K562 (cell line): ENCODE results near the gene PSG6. TPM values are rescaled to one million over a fixed set of nuclear protein-coding genes. Genes with fewer than 3 reads are reported as not detected.
"Not testable (repeated sequence)": the region's sequence is repeated elsewhere in the genome, so short reads cannot be mapped to it uniquely, and the experiment has no call there.

Source experiments
- ATAC-seq: fragments of 200-7000 bp; cut with Tn5 transposase; 3 replicates; pipeline ENCODE4 v1.9.1; 2020; ENCODE audit warnings: moderate library complexity
- BruUV-seq: library from RNA; stranded (reverse); fragments of 400-500 nt; replicated peaks from 2 replicates; lab custom pipeline; 2021; lab: Mats Ljungman, UMichigan
- CTCF ChIA-PET: fragments of 300-600 bp; formaldehyde crosslinking; extraction: SDS; loops from one replicate; lab custom pipeline; 2021; ENCODE audit warnings: low intra/inter-chr PET ratio; lab: Yijun Ruan, JAX
- POLR2A ChIA-PET: fragments of 300-600, 350-650 bp; sonication (Branson Sonifier 250); formaldehyde crosslinking; extraction: SDS; loops from one replicate; lab custom pipeline; 2021; ENCODE audit warnings: antibody characterized with exemption, inconsistent platforms; lab: Yijun Ruan, JAX
- DNase-seq, 4 experiments: peaks; one replicate each; pipeline versions ENCODE4 v3.0.0 to v3.0.0-alpha.2; 2011 to 2018; ENCODE audit warnings: low spot score in 3 of 4, mixed read lengths in 3 of 4; ENCODE audit errors: extremely low read depth in 1 of 4
- FAIRE-seq: peaks from 2 replicates; lab custom pipeline; 2011; peaks lifted over from hg19 to GRCh38; lab: Jason Lieb, UNC
- H2AFZ ChIP-seq: 2 replicates; pipeline ENCODE4 v1.6.0; 2011; ENCODE audit warnings: low read depth, low read length, control low read depth, inconsistent platforms
- H3K27ac ChIP-seq: fragments of 200-600 bp; 3 replicates; pipeline ENCODE4 v1.8.0; 2011; ENCODE audit warnings: low read depth, mild to moderate bottlenecking, control low read depth, inconsistent platforms, low read length, moderate library complexity, mixed read lengths; ENCODE audit errors: extremely low read depth
- H3K27me3 ChIP-seq, 2 experiments: fragments of 300-600 bp in 1 of 2; 2 replicates in 1 of 2; 3 replicates in 1 of 2; pipeline versions ENCODE4 v1.6.0 to v1.8.0; 2011; ENCODE audit warnings: inconsistent platforms in 2 of 2, low read length in 2 of 2, mild to moderate bottlenecking in 1 of 2, mixed read lengths in 1 of 2, moderate library complexity in 1 of 2; ENCODE audit not compliant: control insufficient read depth in 2 of 2, insufficient read depth in 2 of 2
- H3K36me3 ChIP-seq: fragments of 300-600 bp; 3 replicates; pipeline ENCODE4 v1.8.0; 2011; ENCODE audit warnings: mild to moderate bottlenecking, low read length, inconsistent platforms; ENCODE audit not compliant: control insufficient read depth, insufficient read depth
- H3K4me1 ChIP-seq, 2 experiments: fragments of 200-600 bp in 1 of 2; replicated peaks in 1 of 2; 2 replicates in 1 of 2; 3 replicates in 1 of 2; pipeline versions ENCODE4 v1.5.1 to v1.8.0; 2011; ENCODE audit warnings: inconsistent platforms in 2 of 2, low read length in 2 of 2, mild to moderate bottlenecking in 1 of 2, mixed read lengths in 1 of 2, moderate library complexity in 1 of 2; ENCODE audit not compliant: control insufficient read depth in 2 of 2, insufficient read depth in 2 of 2
- H3K4me2 ChIP-seq: 2 replicates; pipeline ENCODE4 v1.6.1; 2011; ENCODE audit warnings: low read length, control low read depth, inconsistent platforms, mixed read lengths; ENCODE audit not compliant: insufficient read depth
- H3K4me3 ChIP-seq: fragments of 200-600 bp; sonication (generic), shearing (Covaris generic); 2 replicates; pipeline ENCODE4 v1.5.1; 2016; ENCODE audit warnings: control low read depth, inconsistent platforms
- H3K79me2 ChIP-seq: fragments of 200-600 bp; 3 replicates; pipeline ENCODE4 v1.8.0; 2011; ENCODE audit warnings: low read length, inconsistent platforms; ENCODE audit not compliant: control insufficient read depth, insufficient read depth
- H3K9ac ChIP-seq, 2 experiments: 2 replicates each; pipeline versions ENCODE4 v1.6.0 to v1.6.1; 2011; ENCODE audit warnings: low read depth in 2 of 2, low read length in 2 of 2, control low read depth in 1 of 2, inconsistent platforms in 1 of 2, mild to moderate bottlenecking in 1 of 2, mixed read lengths in 1 of 2; ENCODE audit not compliant: insufficient read depth in 1 of 2
- H3K9me1 ChIP-seq: one replicate; pipeline ENCODE4 v1.6.0; 2011; ENCODE audit warnings: inconsistent platforms, mild to moderate bottlenecking, low read length, moderate library complexity; ENCODE audit not compliant: control insufficient read depth, insufficient read depth
- H3K9me3 ChIP-seq: replicated peaks from 2 replicates; pipeline ENCODE4 v1.5.1; 2011; ENCODE audit warnings: low read depth, low read length, inconsistent platforms; ENCODE audit not compliant: control insufficient read depth, insufficient read depth
- H4K20me1 ChIP-seq: replicated peaks from 2 replicates; pipeline ENCODE4 v1.6.1; 2011; ENCODE audit warnings: low read length, inconsistent platforms, mixed read lengths; ENCODE audit not compliant: control insufficient read depth, insufficient read depth
- ELF2 ChIP-seq: fragments of 250-450 bp; sonication (Bioruptor Pico); IDR thresholded peaks from 2 replicates; pipeline ENCODE4 v1.5.0; 2021; ENCODE audit warnings: mild to moderate bottlenecking
- ZNF232 ChIP-seq: sonication (generic); formaldehyde crosslinking; IDR thresholded peaks from 2 replicates; pipeline ENCODE4 v1.8.0; 2022; ENCODE audit warnings: mild to moderate bottlenecking, missing genetic modification reagents
- WGBS: fragments of 100-300 bp; shearing (Covaris generic); methylation state at CpG from one replicate; pipeline ENCODE4 v1.1.6; 2016; ENCODE audit warnings: low coverage, mixed read lengths; ENCODE audit not compliant: insufficient coverage; ENCODE audit errors: missing lambda C conversion rate; 5-methylcytosine and 5-hydroxymethylcytosine counted together
- in situ Hi-C: fragments of 300-500 bp; cut with MboI; formaldehyde crosslinking; loops from 4 replicates; pipeline ENCODE4 v1.15.0; 2018; ENCODE audit warnings: inconsistent platforms, mixed read lengths
- intact Hi-C: fragments of 100-400 bp; cut with micrococcal nuclease; formaldehyde crosslinking; loops from 2 replicates; pipeline ENCODE4 v1.14.2; 2022
- polyA plus RNA-seq, 8 experiments: library from polyadenylated mRNA; depleted of rRNA in 4 of 8; stranded (reverse) in 5 of 8; unstranded in 3 of 8; fragments of >200 nt; fragmentation: Nextera tagmentation in 2 of 8; fragmentation: Illumina TruSeq in 1 of 8; extraction: Ambion mirVana in 2 of 8; extraction: Trizol in 1 of 8; gene quantifications; 2 replicates each; pipeline versions ENCODE4 v1.2.1 to v1.2.3, GENCODE V29; 2011 to 2014; ENCODE audit warnings: inconsistent platforms in 1 of 8, missing spikeins in 1 of 8
- total RNA-seq, 7 experiments: library from RNA; depleted of rRNA in 6 of 7; stranded (reverse); fragments of >200 nt in 6 of 7; fragmentation: Illumina TruSeq in 2 of 7; extraction: Trizol in 2 of 7; gene quantifications; 2 replicates each; pipeline versions ENCODE4 v1.2.1 to v1.2.3, GENCODE V29; 2011 to 2021; ENCODE audit warnings: low replicate concordance in 1 of 7
- TF ChIP-seq, protein P1 (sequence below), 3 experiments: IDR thresholded peaks in 2 of 3; conservative IDR thresholded peaks in 1 of 3; 2 replicates each; pipeline ENCODE4 v1.5.1; 2011 to 2012; ENCODE audit warnings: low read length in 3 of 3, mild to moderate bottlenecking in 3 of 3, control low read depth in 2 of 3, improper control_type of control experiment in 1 of 3, inconsistent platforms in 1 of 3, low read depth in 1 of 3, mixed read lengths in 1 of 3, moderate library complexity in 1 of 3; ENCODE audit not compliant: insufficient read depth in 2 of 3

PSG6 gene
- total and polyA plus RNA-seq, 9 of the 15 experiments (the other 6 are each of a cell fraction or from before 2014, with no cell fraction given) = not detected

DNA sequence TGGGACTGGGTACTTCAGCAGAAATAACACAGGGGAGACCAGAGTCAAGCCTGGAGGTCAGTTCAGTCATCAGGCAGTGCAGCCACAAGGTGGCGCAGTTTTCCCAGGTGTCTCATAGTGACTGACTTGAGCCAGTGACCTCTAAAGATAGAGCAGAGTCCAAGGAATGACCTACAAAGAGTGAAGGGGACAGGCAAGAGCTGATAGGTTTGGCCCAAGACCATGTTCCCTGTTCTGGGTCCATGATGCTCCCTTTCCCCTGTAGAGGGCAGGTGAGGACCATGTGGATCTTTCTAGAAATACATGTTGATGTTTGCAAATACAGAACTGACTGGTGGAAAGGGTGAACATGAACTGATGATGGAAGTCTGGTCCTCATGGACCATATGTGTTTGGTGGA is 12.5 kb upstream of the PSG6 start:
- FAIRE-seq, H2AFZ ChIP-seq, H4K20me1 ChIP-seq, H3K4me1 ChIP-seq, H3K9me1 ChIP-seq, H3K27ac ChIP-seq, H3K9me3 ChIP-seq, BruUV-seq, in situ Hi-C loops, intact Hi-C loops, CTCF ChIA-PET, H3K79me2 ChIP-seq, ATAC-seq, H3K27me3 ChIP-seq, H3K36me3 ChIP-seq: not testable (repeated sequence)
- POLR2A ChIA-PET = interaction anchor here (0.6 kb wide), 1 partner anchor 1068 kb away, joined by 3 read pairs; no protein-coding TSS in a partner anchor
- 0% methylated on average over 1 of the region's 1 CpG for WGBS
- TF ChIP-seq, protein P1, sequence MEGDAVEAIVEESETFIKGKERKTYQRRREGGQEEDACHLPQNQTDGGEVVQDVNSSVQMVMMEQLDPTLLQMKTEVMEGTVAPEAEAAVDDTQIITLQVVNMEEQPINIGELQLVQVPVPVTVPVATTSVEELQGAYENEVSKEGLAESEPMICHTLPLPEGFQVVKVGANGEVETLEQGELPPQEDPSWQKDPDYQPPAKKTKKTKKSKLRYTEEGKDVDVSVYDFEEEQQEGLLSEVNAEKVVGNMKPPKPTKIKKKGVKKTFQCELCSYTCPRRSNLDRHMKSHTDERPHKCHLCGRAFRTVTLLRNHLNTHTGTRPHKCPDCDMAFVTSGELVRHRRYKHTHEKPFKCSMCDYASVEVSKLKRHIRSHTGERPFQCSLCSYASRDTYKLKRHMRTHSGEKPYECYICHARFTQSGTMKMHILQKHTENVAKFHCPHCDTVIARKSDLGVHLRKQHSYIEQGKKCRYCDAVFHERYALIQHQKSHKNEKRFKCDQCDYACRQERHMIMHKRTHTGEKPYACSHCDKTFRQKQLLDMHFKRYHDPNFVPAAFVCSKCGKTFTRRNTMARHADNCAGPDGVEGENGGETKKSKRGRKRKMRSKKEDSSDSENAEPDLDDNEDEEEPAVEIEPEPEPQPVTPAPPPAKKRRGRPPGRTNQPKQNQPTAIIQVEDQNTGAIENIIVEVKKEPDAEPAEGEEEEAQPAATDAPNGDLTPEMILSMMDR (IDR thresholded peaks at IDR 0.05 in 2 of 3, conservative IDR thresholded peaks at IDR 0.05 in 1 of 3; ENCODE audit: insufficient read depth in 2 of 3, low read depth in 1 of 3, low read length in 3 of 3) = peak; percentile 8 to 51 (median 24); a peak in 2 of 6 replicates
- TF ChIP-seq, all 486 proteins: peak for 1; not testable (repeated sequence) for 485
- H3K9ac ChIP-seq, H3K4me2 ChIP-seq, H3K4me3 ChIP-seq: not testable (repeated sequence)
- DNase-seq = peak in 1 of 4 experiments; percentile 49

DNA sequence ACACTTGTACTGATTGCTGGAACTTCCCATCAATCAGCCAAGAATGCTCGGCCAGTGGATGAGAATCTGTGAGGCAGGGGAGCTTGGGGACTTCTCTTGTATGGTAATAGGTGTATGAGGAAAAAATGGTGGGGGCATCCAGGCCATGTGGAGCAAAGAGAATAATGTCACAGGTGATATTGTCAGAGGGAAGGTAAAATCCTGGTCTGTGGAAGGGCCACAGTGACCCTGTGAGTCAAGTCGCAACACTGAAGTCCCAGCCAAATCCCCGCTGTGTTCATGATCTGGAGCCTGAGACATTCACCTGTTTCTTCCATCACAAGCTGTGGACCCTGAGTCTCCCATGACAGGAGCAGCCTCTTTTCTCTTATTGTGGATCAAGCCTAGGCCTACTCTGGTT is 11.2 kb upstream of the PSG6 start:
- H3K9me3 ChIP-seq = no peaks in the 10 kb centered on the region
- no peak overlapping the region for H2AFZ ChIP-seq
- H3K27me3 ChIP-seq = no peaks in the 10 kb centered on the region
- no peaks in the 10 kb centered on the region for H3K9me1 ChIP-seq
- H3K27ac ChIP-seq = no peak overlapping the region
- BruUV-seq = no TSS peak
- intact Hi-C loops (no loop called here), in situ Hi-C loops (no loop called here)
- DNase-seq (no peak), ATAC-seq (no peak), FAIRE-seq (no peak)
- ChIA-PET POLR2A (interaction anchor here (0.6 kb wide), 1 partner anchor 102 kb away, joined by 3 read pairs; no protein-coding TSS in a partner anchor), CTCF (no interaction called here)
- no peaks in the 10 kb centered on the region for H3K79me2 ChIP-seq
- no peak overlapping the region for H3K9ac ChIP-seq
- no peak overlapping the region for H3K4me3 ChIP-seq
- H4K20me1 ChIP-seq = no peaks in the 10 kb centered on the region
- WGBS = 0% methylated on average over 3 of the region's 3 CpGs
- H3K36me3 ChIP-seq = no peaks in the 10 kb centered on the region
- H3K4me1 ChIP-seq = no peaks in the 10 kb centered on the region
- H3K4me2 ChIP-seq = no peak overlapping the region
- no peak for TF ChIP-seq ELF2 (CRISPR knock-in tag)
- TF ChIP-seq ZNF232 (CRISPR knock-in tag) = no peak
